Right atrium auricular region (tissue), 2 donors: ENCODE results near the gene DAGLA. TPM values are rescaled to one million over a fixed set of nuclear protein-coding genes. Genes with fewer than 3 reads are reported as not detected.

ENCODE experiments used
- DNase-seq: peaks from one replicate; pipeline ENCODE4 v3.0.0-alpha.2; 2019; ENCODE audit warnings: low spot score
- H3K27ac ChIP-seq, 2 donors: fragments of 200-600 bp; sonication (generic); 1 replicate in 1 of 2; 2 replicates in 1 of 2; pipeline ENCODE4 v1.5.1; 2016 to 2019
- H3K27me3 ChIP-seq, 2 donors: fragments of 200-600 bp; sonication (generic); one replicate each; pipeline versions ENCODE4 v1.5.1 to v1.6.0; 2017 to 2019
- H3K36me3 ChIP-seq: fragments of 200-600 bp; sonication (generic); one replicate; pipeline ENCODE4 v1.5.1; 2016
- H3K4me1 ChIP-seq, 2 donors: fragments of 200-600 bp; sonication (generic); one replicate each; pipeline versions ENCODE4 v1.5.1 to v1.6.0; 2017 to 2019
- H3K4me3 ChIP-seq, 2 donors: fragments of 200-600 bp; sonication (generic); 1 replicate in 1 of 2; 2 replicates in 1 of 2; pipeline ENCODE4 v1.5.1; 2017 to 2019; ENCODE audit warnings: mild to moderate bottlenecking in 1 of 2, moderate library complexity in 1 of 2
- H3K9me3 ChIP-seq, 2 donors: fragments of 200-600 bp; sonication (generic); one replicate each; pipeline ENCODE4 v1.5.1; 2019
- total RNA-seq, 2 donors: library from RNA; depleted of rRNA; stranded (reverse); fragments of >200 nt; gene quantifications; one replicate each; pipeline ENCODE4 v1.1.0, GENCODE V29; 2016
- TF ChIP-seq, protein P1 (sequence below), 2 donors: fragments of 200-600 bp; sonication (generic); IDR thresholded peaks; one replicate each; pipeline ENCODE4 v1.5.1; 2019; ENCODE audit warnings: antibody characterized with exemption in 2 of 2

The DAGLA gene
- total RNA-seq, 2 donors from 2014 or later = 3.9 to 5.7 TPM

DNA sequence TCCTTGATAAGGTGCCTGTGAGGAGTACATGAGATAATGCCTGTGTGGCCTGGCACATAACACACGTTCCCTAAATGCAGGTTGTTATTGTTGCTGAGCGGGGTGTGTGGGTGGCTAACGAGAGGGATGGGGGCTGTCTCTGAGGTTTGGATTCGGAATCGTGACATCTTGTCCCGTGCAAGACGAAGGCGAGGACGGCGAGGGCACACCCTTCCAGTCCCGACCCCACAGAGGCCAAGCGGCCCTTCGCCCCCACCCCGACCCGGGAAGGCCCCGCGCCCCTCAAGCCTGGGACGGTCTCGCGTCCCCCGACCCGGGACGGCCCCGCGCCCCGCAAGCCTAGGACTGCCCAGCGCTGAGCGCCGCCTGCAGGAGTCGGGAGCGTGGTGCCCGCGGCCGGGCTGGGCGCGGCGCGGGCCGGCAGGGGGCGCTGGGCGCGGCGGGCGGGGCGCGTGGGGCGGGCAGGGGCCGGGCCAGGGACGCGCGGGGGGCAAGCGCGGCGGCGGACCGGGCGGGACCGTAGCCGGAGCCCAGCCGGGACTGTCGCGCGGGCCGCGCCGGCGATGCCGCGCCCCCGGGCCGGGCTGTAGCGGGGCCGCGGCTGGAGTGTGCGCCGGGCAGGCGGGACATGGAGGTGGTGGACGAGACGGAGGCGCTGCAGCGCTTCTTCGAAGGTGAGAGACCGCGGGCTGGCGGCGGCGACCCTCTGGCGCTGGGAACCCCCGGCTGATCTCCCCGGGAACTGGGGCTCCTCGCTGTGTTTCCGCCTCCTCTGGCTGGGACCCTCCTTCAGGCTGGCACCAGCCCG, 72.1 kb downstream of the DAGLA start, which contains the start of gene MYRF:
TSS of gene MYRF (plus strand) at position 520 of the 808 bp plus-strand sequence. CDS start at position 629, 109 bp downstream.
- no peak for DNase-seq
- peak within 1 kb of the TSS; percentile 27 to 58 for H3K4me3 ChIP-seq
- TF ChIP-seq, protein P1, sequence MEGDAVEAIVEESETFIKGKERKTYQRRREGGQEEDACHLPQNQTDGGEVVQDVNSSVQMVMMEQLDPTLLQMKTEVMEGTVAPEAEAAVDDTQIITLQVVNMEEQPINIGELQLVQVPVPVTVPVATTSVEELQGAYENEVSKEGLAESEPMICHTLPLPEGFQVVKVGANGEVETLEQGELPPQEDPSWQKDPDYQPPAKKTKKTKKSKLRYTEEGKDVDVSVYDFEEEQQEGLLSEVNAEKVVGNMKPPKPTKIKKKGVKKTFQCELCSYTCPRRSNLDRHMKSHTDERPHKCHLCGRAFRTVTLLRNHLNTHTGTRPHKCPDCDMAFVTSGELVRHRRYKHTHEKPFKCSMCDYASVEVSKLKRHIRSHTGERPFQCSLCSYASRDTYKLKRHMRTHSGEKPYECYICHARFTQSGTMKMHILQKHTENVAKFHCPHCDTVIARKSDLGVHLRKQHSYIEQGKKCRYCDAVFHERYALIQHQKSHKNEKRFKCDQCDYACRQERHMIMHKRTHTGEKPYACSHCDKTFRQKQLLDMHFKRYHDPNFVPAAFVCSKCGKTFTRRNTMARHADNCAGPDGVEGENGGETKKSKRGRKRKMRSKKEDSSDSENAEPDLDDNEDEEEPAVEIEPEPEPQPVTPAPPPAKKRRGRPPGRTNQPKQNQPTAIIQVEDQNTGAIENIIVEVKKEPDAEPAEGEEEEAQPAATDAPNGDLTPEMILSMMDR (IDR thresholded peaks at IDR 0.05) = peak; percentile 39 to 58
- H3K4me1 ChIP-seq = peaks cover 0 to 17% of the 10 kb centered on the region in 2 donors
- no peaks in the 10 kb centered on the region for H3K36me3 ChIP-seq
- H3K27ac ChIP-seq = no peak within 1 kb of the TSS
- H3K27me3 ChIP-seq = no peaks in the 10 kb centered on the region
- no peaks in the 10 kb centered on the region for H3K9me3 ChIP-seq

GRCh38 chr11:61752925-61753521, 72.8 kb downstream of the DAGLA start:
- Histone ChIP-seq H3K4me3 (peak overlapping the region; percentile 27 to 58), H3K27me3 (no peaks in the 10 kb centered on the region), H3K36me3 (no peaks in the 10 kb centered on the region), H3K4me1 (peaks cover 0 to 12% of the 10 kb centered on the region in 2 donors), H3K27ac (no peak overlapping the region), H3K9me3 (no peaks in the 10 kb centered on the region)
- no peak for DNase-seq
- TF ChIP-seq, protein P1 (IDR thresholded peaks at IDR 0.05) = no peak

DNA sequence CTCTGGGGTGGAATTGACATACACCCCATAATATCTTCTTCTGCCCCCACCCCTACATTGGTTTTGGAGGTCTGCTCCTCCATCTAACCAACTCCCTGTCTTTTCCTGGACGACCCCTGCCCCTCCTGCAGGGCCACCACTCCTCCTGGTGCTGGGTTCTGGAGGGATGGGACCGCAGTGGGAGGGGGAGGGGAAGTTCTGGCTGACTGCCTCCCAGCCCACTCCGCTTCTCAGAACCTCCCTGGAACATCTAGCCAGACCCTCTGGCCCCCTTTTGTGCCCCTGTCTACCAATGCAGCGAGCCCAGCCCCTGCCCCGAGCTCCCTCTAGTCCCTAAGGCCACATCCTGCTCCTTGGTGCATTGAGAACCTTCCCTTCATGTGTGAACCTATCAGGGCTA, 73.5 kb downstream of the DAGLA start:
- peak overlapping the region in 1 of 2 donors; percentile 58 for H3K4me3 ChIP-seq
- H3K27ac ChIP-seq = no peak overlapping the region
- H3K36me3 ChIP-seq = no peaks in the 10 kb centered on the region
- TF ChIP-seq, protein P1 (IDR thresholded peaks at IDR 0.05) = no peak
- no peaks in the 10 kb centered on the region for H3K27me3 ChIP-seq
- H3K4me1 ChIP-seq = peaks cover 0 to 9% of the 10 kb centered on the region in 2 donors
- H3K9me3 ChIP-seq = no peaks in the 10 kb centered on the region
- no peak for DNase-seq

DNA sequence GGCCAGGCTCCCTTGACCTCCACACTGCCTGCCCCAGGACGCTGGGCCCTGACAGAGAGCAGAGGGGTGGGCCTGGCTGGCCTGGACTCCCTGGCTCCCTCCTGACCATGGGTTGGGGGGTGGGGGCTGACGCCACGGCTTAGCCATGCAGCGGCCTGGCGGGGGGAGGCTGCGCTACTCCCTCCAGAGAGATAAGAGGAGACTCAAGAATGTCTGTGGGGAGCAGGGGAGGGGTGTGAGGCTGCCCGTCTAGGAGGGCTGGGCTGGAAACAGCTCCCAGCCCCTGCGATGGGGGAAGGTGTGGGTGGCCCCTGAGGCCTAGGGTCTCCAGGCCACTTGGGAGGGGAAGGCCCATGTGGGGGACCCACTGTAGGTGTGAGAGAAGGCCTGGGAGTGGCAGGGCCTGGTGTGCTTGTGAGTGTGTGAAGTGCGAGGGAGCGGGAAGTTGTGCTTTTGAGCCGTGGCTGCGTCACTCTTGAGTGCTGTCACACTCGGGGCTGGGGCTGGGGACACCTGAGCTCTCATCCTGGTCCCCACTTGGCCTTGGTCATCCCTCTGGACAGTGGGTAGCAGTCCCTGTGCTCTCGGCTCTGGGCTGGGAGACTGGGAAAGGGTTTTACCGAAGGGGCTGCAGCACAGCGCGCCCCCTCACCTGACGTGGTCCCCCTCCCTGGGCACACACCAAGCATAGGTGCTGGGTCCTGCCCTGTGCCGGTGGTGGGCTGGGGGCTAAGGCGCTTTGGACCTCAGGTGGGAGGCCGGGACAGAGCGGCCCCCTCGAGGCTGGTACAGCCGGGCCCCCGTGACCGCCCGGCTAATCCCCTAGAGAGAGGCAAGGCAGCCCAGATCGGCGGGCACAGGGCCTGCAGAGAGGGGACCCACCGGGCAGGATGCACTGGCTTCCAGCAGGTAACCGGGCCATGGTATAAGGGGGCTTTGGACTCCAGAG, 74.6 kb downstream of the DAGLA start:
- TF ChIP-seq, protein P1 (IDR thresholded peaks at IDR 0.05) = no peak
- Histone ChIP-seq H3K27ac (no peak overlapping the region), H3K9me3 (no peaks in the 10 kb centered on the region), H3K27me3 (no peaks in the 10 kb centered on the region), H3K4me1 (peaks cover 0 to 9% of the 10 kb centered on the region in 2 donors), H3K36me3 (no peaks in the 10 kb centered on the region), H3K4me3 (no peak overlapping the region)
- no peak for DNase-seq

GRCh38 chr11:61756147-61756451, 75.9 kb downstream of the DAGLA start:
- TF ChIP-seq, protein P1 (IDR thresholded peaks at IDR 0.05) = no peak
- H3K27me3 ChIP-seq = no peaks in the 10 kb centered on the region
- peaks cover 0 to 9% of the 10 kb centered on the region in 2 donors for H3K4me1 ChIP-seq
- H3K27ac ChIP-seq = no peak overlapping the region
- DNase-seq = no peak
- no peaks in the 10 kb centered on the region for H3K36me3 ChIP-seq
- no peak overlapping the region for H3K4me3 ChIP-seq
- H3K9me3 ChIP-seq = no peaks in the 10 kb centered on the region
